ENCODE data around the gene TNS4.

TNS4 gene

GRCh38 chr17:40457369-40457768 lies 44.1 kb downstream of the TNS4 start:
- no peak for DNase-seq (ENCODE audit: low read depth)

GRCh38 chr17:40456396-40456951 lies 44.9 kb downstream of the TNS4 start:
- no peak for DNase-seq (ENCODE audit: low read depth)

GRCh38 chr17:40454613-40454995 lies 46.8 kb downstream of the TNS4 start:
- DNase-seq (ENCODE audit: low read depth): no peak

GRCh38 chr17:40453881-40454612 lies 47.4 kb downstream of the TNS4 start:
- DNase-seq (ENCODE audit: low read depth): no peak

- no peak for DNase-seq (ENCODE audit: low read depth)
Measured at GRCh38 chr17:40452921-40453378, 48.5 kb downstream of the TNS4 start.

GRCh38 chr17:40452216-40452787 lies 49.1 kb downstream of the TNS4 start:
- no peak for DNase-seq (ENCODE audit: low read depth)

- no peak for DNase-seq (ENCODE audit: low read depth)
Measured at GRCh38 chr17:40451420-40451819, 50.0 kb downstream of the TNS4 start.

- DNase-seq (ENCODE audit: low read depth): no peak
Measured at GRCh38 chr17:40450175-40450574, 51.2 kb downstream of the TNS4 start.

GRCh38 chr17:40448639-40449261 lies 52.7 kb downstream of the TNS4 start:
- DNase-seq (ENCODE audit: low read depth): no peak

GRCh38 chr17:40448213-40448638 lies 53.2 kb downstream of the TNS4 start:
- no peak for DNase-seq (ENCODE audit: low read depth)

- DNase-seq (ENCODE audit: low read depth): no peak
Measured at GRCh38 chr17:40447806-40448205, 53.6 kb downstream of the TNS4 start.

GRCh38 chr17:40447148-40447644 lies 54.2 kb downstream of the TNS4 start:
- no peak for DNase-seq (ENCODE audit: low read depth)

GRCh38 chr17:40445751-40446468 lies 55.5 kb downstream of the TNS4 start:
- no peak for DNase-seq (ENCODE audit: low read depth)

- DNase-seq (ENCODE audit: low read depth): no peak
Measured at GRCh38 chr17:40443988-40444899, 57.2 kb downstream of the TNS4 start.

- no peak for DNase-seq (ENCODE audit: low read depth)
Measured at GRCh38 chr17:40443196-40443987, 58.0 kb downstream of the TNS4 start, which contains the start of gene IGFBP4. IGFBP4 (plus strand) TSS chr17:40443450; CDS start chr17:40443736, 286 bp downstream.

GRCh38 chr17:40442392-40443195 lies 58.8 kb downstream of the TNS4 start:
- DNase-seq (ENCODE audit: low read depth): no peak

- no peak for DNase-seq (ENCODE audit: low read depth)
Measured at GRCh38 chr17:40440166-40440565, 61.3 kb downstream of the TNS4 start.

- no peak for DNase-seq (ENCODE audit: low read depth)
Measured at GRCh38 chr17:40437095-40437732, 64.2 kb downstream of the TNS4 start.

GRCh38 chr17:40436636-40437035 lies 64.8 kb downstream of the TNS4 start:
- no peak for DNase-seq (ENCODE audit: low read depth)

Data from HS-27A (cell line).